Liver (tissue), 9 donors: ENCODE measurements around the gene TEX36. TPM values are rescaled to one million over a fixed set of nuclear protein-coding genes. Genes with fewer than 3 reads are reported as not detected.

ENCODE experiments used
- DNase-seq: peaks from one replicate; pipeline ENCODE4 v3.0.0-alpha.2; 2017; ENCODE audit warnings: low spot score
- H3K27ac ChIP-seq, 2 donors: one replicate each; pipeline ENCODE4 v1.7.0; 2013; ENCODE audit warnings: inconsistent platforms in 2 of 2, low read length in 2 of 2, control low read depth in 1 of 2, low read depth in 1 of 2, mild to moderate bottlenecking in 1 of 2
- H3K27me3 ChIP-seq, 4 donors: one replicate each; pipeline versions ENCODE4 v1.6.1 to v1.7.0; 2013; ENCODE audit warnings: low read length in 3 of 4, inconsistent platforms in 1 of 4, mild to moderate bottlenecking in 1 of 4, moderate library complexity in 1 of 4; ENCODE audit not compliant: control insufficient read depth in 4 of 4, insufficient read depth in 4 of 4
- H3K36me3 ChIP-seq, 4 donors: one replicate each; pipeline versions ENCODE4 v1.6.1 to v1.7.0; 2013; ENCODE audit warnings: low read length in 3 of 4, mild to moderate bottlenecking in 3 of 4, low read depth in 1 of 4, moderate library complexity in 1 of 4; ENCODE audit not compliant: control insufficient read depth in 4 of 4, insufficient read depth in 3 of 4
- H3K4me1 ChIP-seq, 4 donors: one replicate each; pipeline versions ENCODE4 v1.6.1 to v1.7.0; 2013; ENCODE audit warnings: low read length in 3 of 4, mild to moderate bottlenecking in 3 of 4, moderate library complexity in 1 of 4; ENCODE audit not compliant: control insufficient read depth in 4 of 4, insufficient read depth in 4 of 4
- H3K4me3 ChIP-seq, 3 donors: one replicate each; pipeline versions ENCODE4 v1.6.1 to v1.7.0; 2013; ENCODE audit warnings: low read length in 3 of 3, control low read depth in 1 of 3, low read depth in 1 of 3, mild to moderate bottlenecking in 1 of 3
- H3K9ac ChIP-seq, 2 donors: one replicate each; pipeline ENCODE4 v1.7.0; 2013; ENCODE audit warnings: low read length in 2 of 2, mild to moderate bottlenecking in 2 of 2, moderate library complexity in 2 of 2, control low read depth in 1 of 2, low read depth in 1 of 2
- H3K9me3 ChIP-seq, 4 donors: one replicate each; pipeline versions ENCODE4 v1.6.1 to v1.7.0; 2013; ENCODE audit warnings: low read length in 3 of 4; ENCODE audit not compliant: control insufficient read depth in 4 of 4
- EGR1 ChIP-seq, 2 donors: IDR thresholded peaks; 2 replicates each; pipeline ENCODE4 v1.6.1; 2016 to 2018; ENCODE audit warnings: antibody characterized with exemption in 2 of 2, low read depth in 2 of 2
- FOXA2 ChIP-seq: IDR thresholded peaks from 2 replicates; pipeline ENCODE4 v1.6.1; 2016; ENCODE audit warnings: antibody characterized with exemption
- MAX ChIP-seq: IDR thresholded peaks from 2 replicates; pipeline ENCODE4 v1.6.1; 2016; ENCODE audit warnings: antibody characterized with exemption
- NR2F2 ChIP-seq: IDR thresholded peaks from 2 replicates; pipeline ENCODE4 v1.6.1; 2016; ENCODE audit warnings: antibody characterized with exemption
- YY1 ChIP-seq: IDR thresholded peaks from 2 replicates; pipeline ENCODE4 v1.6.1; 2016; ENCODE audit warnings: antibody characterized with exemption, mild to moderate bottlenecking
- ZBTB33 ChIP-seq: IDR thresholded peaks from 2 replicates; pipeline ENCODE4 v1.6.1; 2016; ENCODE audit warnings: antibody characterized with exemption
- WGBS: extraction: QIAGEN DNeasy Blood & Tissue Kit; methylation state at CpG from one replicate; pipeline ENCODE4 v1.1.7; 2013; 5-methylcytosine and 5-hydroxymethylcytosine counted together
- polyA plus RNA-seq, 2 donors: library from polyadenylated mRNA; stranded (reverse) in 1 of 2; unstranded in 1 of 2; fragments of 200-250 nt in 1 of 2; fragments of >200 nt in 1 of 2; fragmentation: Nextera tagmentation in 1 of 2; extraction: Ambion mirVana in 1 of 2; gene quantifications; one replicate each; pipeline versions ENCODE4 v1.2.1 to v1.2.3, GENCODE V29; 2013 to 2015
- total RNA-seq, 2 donors: library from RNA; depleted of rRNA; stranded (reverse); fragments of >200 nt; gene quantifications; one replicate each; pipeline ENCODE4 v1.2.3, GENCODE V29; 2014
- donor health status: healthy.
- donor health status: healthy.
- donor health status: healthy.
- donor health status: healthy.
- donor health status: healthy.

Gene TEX36
- total and polyA plus RNA-seq, 4 donors, result not detected

GRCh38 chr10:125709553-125710474 lies 26.9 kb upstream of the TEX36 start:
- no peak for TF ChIP-seq EGR1 (IDR thresholded peaks at IDR 0.05; ENCODE audit: low read depth in 2 of 2)
- no peak for TF ChIP-seq YY1
- TF ChIP-seq NR2F2, result peak; percentile 17
- no peak for TF ChIP-seq ZBTB33
- H3K4me3 ChIP-seq, result no peak overlapping the region
- no peak overlapping the region for H3K9ac ChIP-seq
- no peak overlapping the region for H3K27ac ChIP-seq
- no peak for DNase-seq
- 65% methylated on average over 12 of the region's 12 CpGs for WGBS
- H3K4me1 ChIP-seq, result no peaks in the 10 kb centered on the region
- no peaks in the 10 kb centered on the region for H3K27me3 ChIP-seq
- H3K36me3 ChIP-seq, result no peaks in the 10 kb centered on the region
- peaks cover 8 to 29% (median 17%) of the 10 kb centered on the region in 4 donors for H3K9me3 ChIP-seq

- H3K4me1 ChIP-seq, result no peaks in the 10 kb centered on the region
- H3K27ac ChIP-seq, result no peak overlapping the region
These were observed 26.1 kb upstream of the TEX36 start for GRCh38 chr10:125708971-125709503.

More at GRCh38 chr10:125708971-125709503, 26.1 kb upstream of the TEX36 start:
- 80% methylated on average over 5 of the region's 5 CpGs for WGBS
- Histone ChIP-seq H3K9ac (no peak overlapping the region), H3K27me3 (no peaks in the 10 kb centered on the region), H3K4me3 (no peak overlapping the region), H3K36me3 (no peaks in the 10 kb centered on the region), H3K9me3 (peaks cover 6 to 27% (median 16%) of the 10 kb centered on the region in 4 donors)
- no peak for TF ChIP-seq YY1
- no peak for TF ChIP-seq FOXA2
- no peak for TF ChIP-seq MAX
- TF ChIP-seq ZBTB33, result no peak
- DNase-seq, result no peak
